Naive thymus-derived CD4-positive, alpha-beta T cell (primary cell): ENCODE measurements around the gene RNU2-63P. TPM values are rescaled to one million over a fixed set of nuclear protein-coding genes. Genes with fewer than 3 reads are reported as not detected.

Experiments used
- ATAC-seq: fragments of 150-1000 bp; cut with Tn5 transposase; 2 replicates; pipeline ENCODE4 v1.10.0; 2021; ENCODE audit warnings: mild to moderate bottlenecking, moderate library complexity
- CTCF ChIA-PET: fragments of 350-600 bp; sonication (Branson Sonifier 250); formaldehyde crosslinking; loops from one replicate; lab custom pipeline; 2021; ENCODE audit warnings: antibody characterized with exemption; lab: Charles Lee
- POLR2A ChIA-PET: fragments of 350-600 bp; sonication (Branson Sonifier 250); formaldehyde crosslinking; loops from one replicate; lab custom pipeline; 2021; ENCODE audit warnings: antibody characterized with exemption, inconsistent platforms; lab: Charles Lee
- DNase-seq, 9 donors: peaks; one replicate each; pipeline versions ENCODE4 v3.0.0 to v3.0.0-alpha.2; 2020 to 2022; ENCODE audit warnings: mixed read lengths in 1 of 9
- H3K27ac ChIP-seq: one replicate; pipeline ENCODE4 v1.7.0; 2013; ENCODE audit warnings: mild to moderate bottlenecking, low read depth, low read length, moderate library complexity
- H3K27me3 ChIP-seq, 2 donors: one replicate each; pipeline ENCODE4 v1.7.0; 2013; ENCODE audit warnings: low read length in 2 of 2, mild to moderate bottlenecking in 2 of 2, moderate library complexity in 2 of 2; ENCODE audit not compliant: control insufficient read depth in 2 of 2, insufficient read depth in 2 of 2
- H3K36me3 ChIP-seq, 3 experiments: 1 replicate in 2 of 3; 2 replicates in 1 of 3; pipeline ENCODE4 v1.7.0; 2013; ENCODE audit warnings: low read length in 3 of 3, mild to moderate bottlenecking in 3 of 3, moderate library complexity in 1 of 3; ENCODE audit not compliant: insufficient read depth in 3 of 3, control insufficient read depth in 2 of 3
- H3K4me1 ChIP-seq, 2 donors: one replicate each; pipeline ENCODE4 v1.7.0; 2013; ENCODE audit warnings: low read length in 2 of 2, mild to moderate bottlenecking in 2 of 2, moderate library complexity in 1 of 2; ENCODE audit not compliant: control insufficient read depth in 2 of 2, insufficient read depth in 2 of 2
- H3K4me3 ChIP-seq: 2 replicates; pipeline ENCODE4 v1.7.0; 2013; ENCODE audit warnings: mild to moderate bottlenecking, low read length
- H3K9me3 ChIP-seq, 3 experiments: 1 replicate in 2 of 3; 2 replicates in 1 of 3; pipeline ENCODE4 v1.7.0; 2013; ENCODE audit warnings: low read length in 3 of 3; ENCODE audit not compliant: control insufficient read depth in 2 of 3
- H3K27ac Mint-ChIP-seq, 9 donors: one replicate each; pipeline ENCODE4 v1.8.0; 2020 to 2022; ENCODE audit warnings: mixed read lengths in 9 of 9, mild to moderate bottlenecking in 8 of 9, moderate library complexity in 5 of 9, inconsistent platforms in 2 of 9
- H3K27me3 Mint-ChIP-seq, 5 donors: one replicate each; pipeline ENCODE4 v1.8.0; 2021 to 2022; ENCODE audit warnings: mixed read lengths in 5 of 5, mild to moderate bottlenecking in 1 of 5
- H3K36me3 Mint-ChIP-seq, 5 donors: one replicate each; pipeline ENCODE4 v1.8.0; 2020 to 2022; ENCODE audit warnings: mixed read lengths in 5 of 5, mild to moderate bottlenecking in 3 of 5, inconsistent platforms in 1 of 5
- H3K4me1 Mint-ChIP-seq, 7 donors: one replicate each; pipeline ENCODE4 v1.8.0; 2020 to 2022; ENCODE audit warnings: mixed read lengths in 7 of 7, mild to moderate bottlenecking in 3 of 7, inconsistent platforms in 1 of 7
- H3K4me3 Mint-ChIP-seq, 10 donors: one replicate each; pipeline ENCODE4 v1.8.0; 2020 to 2022; ENCODE audit warnings: mild to moderate bottlenecking in 10 of 10, mixed read lengths in 10 of 10, moderate library complexity in 6 of 10, inconsistent platforms in 2 of 10
- H3K9me3 Mint-ChIP-seq, 11 donors: one replicate each; pipeline ENCODE4 v1.8.0; 2020 to 2022; ENCODE audit warnings: mixed read lengths in 11 of 11, mild to moderate bottlenecking in 4 of 11, inconsistent platforms in 1 of 11, moderate library complexity in 1 of 11
- intact Hi-C, 2 donors: fragments of 100-400 bp; cut with micrococcal nuclease; formaldehyde crosslinking; loops; one replicate each; pipeline ENCODE4 v1.15.1; 2023
- polyA plus RNA-seq, 2 donors: library from polyadenylated mRNA; unstranded; fragments of 300-500 nt; fragmentation: Illumina TruSeq; gene quantifications; one replicate each; pipeline ENCODE4 v1.2.3, GENCODE V29; 2021
- total RNA-seq, 6 experiments: library from RNA in 5 of 6; stranded (reverse) in 5 of 6; gene quantifications; 1 replicate in 5 of 6; 2 replicates in 1 of 6; pipeline ENCODE4 v1.2.3 and lab custom pipeline; 2021 to 2026

The RNU2-63P gene
- total and polyA plus RNA-seq, 7 experiments from 2014 or later: 12.4 to 28.7 (median 15.5) TPM; not detected in 3

DNA sequence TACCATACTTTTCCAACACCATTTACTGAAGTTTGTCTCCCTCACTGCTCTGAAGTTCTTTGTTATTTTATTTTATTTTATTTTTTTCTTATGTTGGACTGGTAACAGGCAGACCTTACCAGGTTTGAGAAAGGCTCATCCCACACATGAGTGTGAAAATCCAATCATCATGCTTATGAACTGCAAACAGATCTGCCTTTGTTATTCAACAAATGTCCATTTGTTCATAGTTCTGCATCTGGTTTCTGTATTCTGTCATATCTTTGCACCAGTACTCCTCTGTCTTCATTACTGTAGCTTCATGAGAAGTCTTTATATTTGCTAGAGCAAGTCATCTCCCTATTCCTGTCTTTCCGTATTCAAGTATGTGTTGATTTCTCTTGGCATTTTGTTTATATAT lies 5.3 kb downstream of the RNU2-63P start:
- POLR2A ChIA-PET: no interaction called here
- H3K4me1 ChIP-seq: no peaks in the 10 kb centered on the region
- intact Hi-C loops: loop anchor here in 1 of 2 donors (10.0 kb wide), 1 partner anchor 1816 kb away; the partner anchor contains the start of genes IMMT and MRPL35

DNA sequence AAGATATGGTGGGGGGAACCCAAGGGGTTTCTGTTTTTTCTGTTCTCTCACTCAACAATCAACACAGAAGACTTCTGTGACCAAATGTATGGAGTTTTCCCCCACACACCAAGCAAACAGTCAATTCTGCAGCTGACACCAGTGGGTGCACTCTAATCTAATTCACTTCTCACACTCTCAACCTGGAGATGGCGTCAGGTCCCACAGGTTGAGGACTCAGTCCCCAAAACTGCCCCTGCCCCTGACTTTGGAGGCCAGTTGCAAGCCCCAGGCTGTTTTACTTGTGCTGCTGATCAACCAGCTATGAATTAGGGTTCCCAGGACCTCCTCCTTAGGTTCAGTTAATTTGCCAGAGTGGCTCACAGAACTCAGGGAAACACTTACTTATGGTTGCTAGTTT lies 6.2 kb downstream of the RNU2-63P start:
- no peaks in the 10 kb centered on the region for H3K36me3 ChIP-seq
- no peaks in the 10 kb centered on the region for H3K9me3 Mint-ChIP-seq
- H3K4me1 ChIP-seq: no peaks in the 10 kb centered on the region
- H3K27me3 Mint-ChIP-seq: peaks cover 0 to 3% (median 0%) of the 10 kb centered on the region in 5 donors
- H3K9me3 ChIP-seq: no peaks in the 10 kb centered on the region
- ATAC-seq: no peak
- H3K4me3 Mint-ChIP-seq: no peak overlapping the region
- DNase-seq: no peak
- H3K27ac Mint-ChIP-seq: no peak overlapping the region
- no peaks in the 10 kb centered on the region for H3K27me3 ChIP-seq
- intact Hi-C loops: loop anchor here in 1 of 2 donors (10.0 kb wide), 1 partner anchor 1815 kb away; the partner anchor contains the start of genes IMMT and MRPL35
- CTCF ChIA-PET: interaction anchor here (2.1 kb wide), 1 partner anchor 8 kb away, joined by 5 read pairs; no protein-coding TSS in a partner anchor
- H3K4me1 Mint-ChIP-seq: peaks cover 0 to 7% (median 4%) of the 10 kb centered on the region in 7 donors
- H3K36me3 Mint-ChIP-seq: no peaks in the 10 kb centered on the region
- H3K4me3 ChIP-seq: no peak overlapping the region
- H3K27ac ChIP-seq: no peak overlapping the region
- POLR2A ChIA-PET: no interaction called here

More for the DNA sequence above, 5.3 kb downstream of the RNU2-63P start:
- H3K4me3 ChIP-seq: no peak overlapping the region
- Mint-ChIP-seq H3K9me3 (no peaks in the 10 kb centered on the region), H3K36me3 (no peaks in the 10 kb centered on the region), H3K27ac (no peak overlapping the region), H3K4me1 (peaks cover 0 to 9% (median 7%) of the 10 kb centered on the region in 7 donors), H3K4me3 (no peak overlapping the region), H3K27me3 (peaks cover 0 to 3% (median 0%) of the 10 kb centered on the region in 5 donors)
- no peaks in the 10 kb centered on the region for H3K36me3 ChIP-seq
- ATAC-seq: no peak
- CTCF ChIA-PET: interaction anchor here (2.1 kb wide), 1 partner anchor 9 kb away, joined by 5 read pairs; no protein-coding TSS in a partner anchor
- no peaks in the 10 kb centered on the region for H3K27me3 ChIP-seq
- DNase-seq: no peak
- no peaks in the 10 kb centered on the region for H3K9me3 ChIP-seq
- H3K27ac ChIP-seq: no peak overlapping the region

DNA sequence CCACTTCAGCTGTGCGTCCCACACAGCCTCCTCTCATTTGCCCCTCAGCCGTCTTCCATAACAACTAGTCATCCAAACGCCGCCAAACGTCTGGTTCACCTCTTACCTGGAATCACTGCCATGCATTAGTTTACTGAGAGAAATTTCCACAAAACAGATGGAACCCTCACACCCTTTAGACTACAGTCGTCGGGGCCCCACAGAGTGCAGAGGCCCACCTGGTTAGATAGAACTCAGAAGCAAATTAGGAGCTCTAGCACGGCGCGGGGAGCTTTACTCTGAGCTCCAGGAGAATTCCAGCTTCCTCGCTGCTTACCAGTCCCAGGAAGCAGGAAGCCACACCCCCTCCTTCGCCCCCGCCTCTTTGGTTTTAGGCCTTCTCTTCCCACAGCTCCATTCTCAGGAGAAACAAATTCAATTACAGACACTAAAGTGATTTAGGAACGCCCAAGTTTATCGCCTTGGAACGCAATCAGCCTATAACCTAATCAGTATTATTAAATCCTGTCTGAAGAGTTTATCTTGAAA lies 9.4 kb downstream of the RNU2-63P start:
- H3K4me1 ChIP-seq: no peaks in the 10 kb centered on the region
- no peak overlapping the region for H3K27ac ChIP-seq
- Mint-ChIP-seq H3K27ac (no peak overlapping the region), H3K27me3 (peaks cover 0 to 6% (median 0%) of the 10 kb centered on the region in 5 donors), H3K36me3 (no peaks in the 10 kb centered on the region), H3K9me3 (no peaks in the 10 kb centered on the region), H3K4me1 (peaks cover 0 to 5% (median under 1%) of the 10 kb centered on the region in 7 donors), H3K4me3 (no peak overlapping the region)
- H3K9me3 ChIP-seq: no peaks in the 10 kb centered on the region
- H3K36me3 ChIP-seq: no peaks in the 10 kb centered on the region
- CTCF ChIA-PET: no interaction called here
- no peak for DNase-seq
- ATAC-seq: no peak
- H3K4me3 ChIP-seq: no peak overlapping the region
- intact Hi-C loops: no loop called here
- H3K27me3 ChIP-seq: no peaks in the 10 kb centered on the region
- POLR2A ChIA-PET: no interaction called here

DNA sequence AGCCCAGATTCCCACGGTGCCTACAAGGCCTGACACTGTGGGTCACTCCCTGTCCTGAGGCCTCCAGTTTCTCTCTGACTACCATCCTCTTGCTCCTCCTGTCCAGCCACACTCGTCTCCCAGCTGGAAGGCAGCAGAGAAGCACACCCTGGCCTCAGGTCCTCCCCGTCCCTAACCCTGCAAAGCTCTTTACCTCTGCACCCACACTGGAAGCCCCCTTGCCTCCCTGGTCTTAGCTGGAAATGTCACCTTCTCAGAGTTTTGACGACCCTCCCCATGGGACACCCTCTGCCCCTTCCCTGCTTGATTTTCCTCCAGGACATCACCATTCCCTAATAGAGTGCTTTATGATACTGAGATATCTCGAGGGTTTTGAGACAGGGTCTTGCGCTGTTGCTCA lies 10.6 kb downstream of the RNU2-63P start:
- H3K4me3 ChIP-seq: no peak overlapping the region
- Mint-ChIP-seq H3K36me3 (no peaks in the 10 kb centered on the region), H3K4me1 (peaks cover 0 to 7% (median 4%) of the 10 kb centered on the region in 7 donors), H3K4me3 (no peak overlapping the region), H3K27ac (no peak overlapping the region), H3K27me3 (peaks cover 0 to 6% (median 0%) of the 10 kb centered on the region in 5 donors), H3K9me3 (no peaks in the 10 kb centered on the region)
- no peak overlapping the region for H3K27ac ChIP-seq
- intact Hi-C loops: no loop called here
- CTCF ChIA-PET: no interaction called here
- H3K4me1 ChIP-seq: no peaks in the 10 kb centered on the region
- POLR2A ChIA-PET: interaction anchor here (0.5 kb wide), 1 partner anchor 364 kb away, joined by 3 read pairs; no protein-coding TSS in a partner anchor
- H3K36me3 ChIP-seq: no peaks in the 10 kb centered on the region
- DNase-seq (no peak), ATAC-seq (no peak)
- no peaks in the 10 kb centered on the region for H3K27me3 ChIP-seq
- no peaks in the 10 kb centered on the region for H3K9me3 ChIP-seq

DNA sequence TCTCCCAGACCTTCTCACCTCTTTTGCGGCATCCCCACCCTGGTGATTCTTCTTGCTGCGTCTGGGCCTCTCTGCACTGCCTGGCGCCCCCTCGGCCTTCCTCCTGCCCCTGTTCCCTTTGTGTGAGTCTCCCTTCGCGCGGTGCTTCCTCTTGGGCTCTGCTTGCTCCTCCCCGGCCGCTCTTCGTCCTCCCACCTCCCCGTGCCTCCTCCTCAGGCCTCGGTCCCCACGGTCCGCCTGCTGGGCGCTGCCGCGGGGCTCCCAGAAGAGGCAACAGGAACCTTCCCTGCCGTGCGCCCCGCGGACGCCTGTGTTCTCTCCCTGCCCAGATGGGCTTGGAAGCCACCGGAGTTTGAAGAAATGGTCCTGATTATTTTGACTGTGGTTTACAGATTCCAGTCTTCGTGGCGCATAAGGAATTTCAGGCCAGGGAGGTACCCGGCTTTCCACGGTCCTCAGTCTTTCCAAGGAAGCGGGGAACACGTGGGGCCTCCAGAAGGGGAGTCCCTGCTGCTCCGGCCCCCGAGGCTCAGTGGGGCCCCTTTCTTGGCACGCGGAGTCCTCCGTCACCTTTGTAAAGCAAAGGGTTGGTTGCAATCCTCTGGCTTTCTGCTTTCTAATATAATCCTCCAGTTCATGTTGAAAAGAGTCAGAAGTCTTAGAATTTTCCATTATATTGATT lies 13.1 kb downstream of the RNU2-63P start:
- DNase-seq (no peak), ATAC-seq (no peak)
- Histone ChIP-seq H3K27ac (no peak overlapping the region), H3K27me3 (no peaks in the 10 kb centered on the region), H3K36me3 (no peaks in the 10 kb centered on the region), H3K9me3 (no peaks in the 10 kb centered on the region), H3K4me1 (no peaks in the 10 kb centered on the region), H3K4me3 (no peak overlapping the region)
- peaks cover 0 to 7% (median 4%) of the 10 kb centered on the region in 7 donors for H3K4me1 Mint-ChIP-seq
- H3K36me3 Mint-ChIP-seq: no peaks in the 10 kb centered on the region
- H3K27me3 Mint-ChIP-seq: peaks cover 0 to 3% (median 0%) of the 10 kb centered on the region in 5 donors
- intact Hi-C loops: loop anchor here in 1 of 2 donors (5.0 kb wide), 1 partner anchor 536 kb away; no protein-coding TSS in a partner anchor
- no peaks in the 10 kb centered on the region for H3K9me3 Mint-ChIP-seq
- POLR2A ChIA-PET: no interaction called here
- H3K27ac Mint-ChIP-seq: no peak overlapping the region
- CTCF ChIA-PET: interaction anchor here (0.6 to 0.7 kb wide), 2 partner anchors 32 to 46 kb away, joined by 3 read pairs; no protein-coding TSS in a partner anchor
- H3K4me3 Mint-ChIP-seq: no peak overlapping the region

DNA sequence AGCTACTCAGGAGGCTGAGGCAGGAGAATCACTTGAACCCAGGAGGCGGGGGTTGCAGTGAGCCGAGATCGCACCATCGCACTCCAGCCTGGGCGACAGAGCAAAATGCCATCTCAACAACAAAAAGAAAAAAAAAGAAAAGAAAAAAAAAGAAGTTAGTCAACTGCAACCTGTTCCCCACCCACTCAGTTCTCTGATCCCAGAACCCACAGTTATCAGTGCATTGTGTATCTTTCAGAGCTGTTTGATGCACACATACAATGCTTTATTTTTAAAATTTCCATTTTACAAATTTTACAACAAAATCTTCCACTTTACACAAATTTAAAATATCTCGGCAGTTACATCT lies 14.0 kb downstream of the RNU2-63P start:
- no peak overlapping the region for H3K4me3 Mint-ChIP-seq
- H3K27me3 Mint-ChIP-seq: peaks cover 0 to 3% (median 0%) of the 10 kb centered on the region in 5 donors
- no peak overlapping the region for H3K4me3 ChIP-seq
- no peaks in the 10 kb centered on the region for H3K36me3 ChIP-seq
- ChIA-PET POLR2A (no interaction called here), CTCF (interaction anchor here (0.6 to 1.5 kb wide), 3 partner anchors 8 to 33 kb away, joined by 3 to 5 read pairs (median 3); no protein-coding TSS in a partner anchor)
- H3K4me1 ChIP-seq: no peaks in the 10 kb centered on the region
- H3K27ac ChIP-seq: no peak overlapping the region
- no peaks in the 10 kb centered on the region for H3K9me3 Mint-ChIP-seq
- H3K36me3 Mint-ChIP-seq: no peaks in the 10 kb centered on the region
- intact Hi-C loops: loop anchor here in 1 of 2 donors (5.0 kb wide), 1 partner anchor 535 kb away; no protein-coding TSS in a partner anchor
- H3K27ac Mint-ChIP-seq: no peak overlapping the region
- H3K4me1 Mint-ChIP-seq: peaks cover 0 to 7% (median 4%) of the 10 kb centered on the region in 7 donors
- no peak for ATAC-seq
- no peaks in the 10 kb centered on the region for H3K27me3 ChIP-seq
- no peak for DNase-seq
- no peaks in the 10 kb centered on the region for H3K9me3 ChIP-seq
